ENCODE results near the gene GPR183.

Gene GPR183

DNA sequence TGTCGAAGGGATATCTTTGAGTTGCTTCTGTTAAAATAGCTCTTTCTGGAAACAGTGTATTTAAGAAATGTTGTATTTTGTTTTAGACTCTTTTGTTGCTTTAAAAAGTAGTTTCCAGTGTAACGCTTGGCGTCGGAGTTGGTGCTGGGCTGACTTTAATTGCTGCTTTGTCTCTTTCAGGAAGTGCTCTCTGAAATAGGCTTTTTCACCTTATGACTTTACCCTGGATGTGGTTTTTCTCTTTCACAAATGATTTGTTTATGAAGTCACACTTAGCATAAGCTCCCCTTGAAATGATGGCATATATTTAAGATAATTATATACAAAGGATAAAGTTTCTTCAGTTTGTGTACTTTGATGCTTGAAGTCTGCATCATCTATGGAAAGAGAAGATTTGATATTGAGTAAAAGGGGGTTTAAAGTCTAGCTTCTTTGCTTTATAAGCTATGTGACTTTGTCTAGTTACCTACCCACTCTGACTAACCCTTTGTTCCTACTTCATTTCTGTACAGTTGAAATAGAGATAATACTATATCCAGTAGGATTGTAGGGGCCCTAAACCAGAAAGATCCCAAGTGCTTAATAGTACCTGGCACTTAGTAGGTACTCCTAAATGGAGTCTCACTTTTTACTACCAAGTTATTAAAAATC lies 48.9 kb downstream of the GPR183 start, which contains the start of gene GPR18:
TSS of gene GPR18 (minus strand) at position 170 of the 651 bp plus-strand sequence. CDS start 2,507 bp downstream, outside the sequence.
- TF ChIP-seq, protein P1, sequence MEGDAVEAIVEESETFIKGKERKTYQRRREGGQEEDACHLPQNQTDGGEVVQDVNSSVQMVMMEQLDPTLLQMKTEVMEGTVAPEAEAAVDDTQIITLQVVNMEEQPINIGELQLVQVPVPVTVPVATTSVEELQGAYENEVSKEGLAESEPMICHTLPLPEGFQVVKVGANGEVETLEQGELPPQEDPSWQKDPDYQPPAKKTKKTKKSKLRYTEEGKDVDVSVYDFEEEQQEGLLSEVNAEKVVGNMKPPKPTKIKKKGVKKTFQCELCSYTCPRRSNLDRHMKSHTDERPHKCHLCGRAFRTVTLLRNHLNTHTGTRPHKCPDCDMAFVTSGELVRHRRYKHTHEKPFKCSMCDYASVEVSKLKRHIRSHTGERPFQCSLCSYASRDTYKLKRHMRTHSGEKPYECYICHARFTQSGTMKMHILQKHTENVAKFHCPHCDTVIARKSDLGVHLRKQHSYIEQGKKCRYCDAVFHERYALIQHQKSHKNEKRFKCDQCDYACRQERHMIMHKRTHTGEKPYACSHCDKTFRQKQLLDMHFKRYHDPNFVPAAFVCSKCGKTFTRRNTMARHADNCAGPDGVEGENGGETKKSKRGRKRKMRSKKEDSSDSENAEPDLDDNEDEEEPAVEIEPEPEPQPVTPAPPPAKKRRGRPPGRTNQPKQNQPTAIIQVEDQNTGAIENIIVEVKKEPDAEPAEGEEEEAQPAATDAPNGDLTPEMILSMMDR (IDR thresholded peaks at IDR 0.05) = no peak
- TF ChIP-seq ZFX (IDR thresholded peaks at IDR 0.05; ENCODE audit: borderline replicate concordance) = no peak
- no peak within 1 kb of the TSS for H3K27ac ChIP-seq

DNA sequence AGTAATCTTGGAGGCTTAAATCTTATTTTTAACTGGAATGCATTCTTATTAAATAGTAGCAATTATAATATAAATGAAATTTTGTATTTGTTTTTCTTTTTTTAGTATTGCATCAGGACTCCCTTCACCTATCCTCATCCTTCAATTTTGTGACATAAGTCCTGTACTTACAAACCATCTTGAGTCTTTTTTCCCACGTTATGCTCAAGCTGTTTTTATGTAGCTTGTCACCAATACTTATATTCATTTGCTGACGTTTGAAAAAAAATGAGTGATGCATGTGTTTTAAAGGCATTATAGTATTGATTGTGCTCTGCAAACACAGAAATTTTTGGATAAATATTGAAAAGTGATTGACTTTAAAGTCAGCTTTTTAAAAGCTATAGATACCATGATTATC lies 49.9 kb downstream of the GPR183 start:
- H3K27ac ChIP-seq = no peak overlapping the region
- TF ChIP-seq, protein P1 (IDR thresholded peaks at IDR 0.05) = no peak
- no peak for TF ChIP-seq ZFX (IDR thresholded peaks at IDR 0.05; ENCODE audit: borderline replicate concordance)

DNA sequence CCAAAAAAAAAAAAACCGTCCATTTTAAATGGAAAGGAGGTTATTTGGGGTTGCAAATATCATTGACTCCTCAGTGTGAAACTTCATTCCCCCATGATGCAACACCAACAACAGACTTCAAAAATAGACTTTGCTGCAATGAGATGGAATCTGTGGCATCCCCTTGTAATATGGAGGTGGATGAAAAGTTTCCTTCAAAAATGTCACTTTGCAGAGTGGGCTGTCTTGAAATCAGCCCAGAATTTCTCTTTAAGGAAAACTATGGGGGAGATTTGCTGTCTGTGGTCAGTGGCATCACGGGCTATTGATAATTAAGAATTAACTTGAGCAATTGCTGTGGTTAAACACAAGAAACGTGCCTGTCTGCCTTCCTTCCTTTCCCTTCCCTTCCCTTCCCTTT lies 50.5 kb downstream of the GPR183 start:
- TF ChIP-seq, protein P1 (IDR thresholded peaks at IDR 0.05) = no peak
- no peak for TF ChIP-seq ZFX (IDR thresholded peaks at IDR 0.05; ENCODE audit: borderline replicate concordance)
- no peak overlapping the region for H3K27ac ChIP-seq

DNA sequence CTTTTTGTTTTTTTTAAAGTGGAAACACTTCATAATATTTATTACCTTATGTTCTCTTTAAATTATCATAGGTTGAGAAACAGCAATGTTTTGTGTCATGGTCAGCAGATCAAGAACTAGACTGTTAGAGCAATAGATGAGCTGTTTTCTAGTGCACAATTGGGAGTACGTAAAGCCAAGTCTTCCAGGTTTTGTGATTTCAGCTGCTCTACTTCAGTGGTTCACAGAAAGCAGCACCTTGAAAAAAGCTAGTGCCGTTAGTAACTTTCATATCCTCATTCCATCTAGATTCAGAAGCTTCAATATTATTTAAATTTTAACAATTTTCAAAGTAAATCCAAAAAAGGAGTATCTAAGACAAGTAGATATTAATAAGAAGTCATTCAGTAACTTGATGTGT lies 50.9 kb downstream of the GPR183 start:
- H3K27ac ChIP-seq = no peak overlapping the region
- TF ChIP-seq, protein P1 (IDR thresholded peaks at IDR 0.05) = no peak
- no peak for TF ChIP-seq ZFX (IDR thresholded peaks at IDR 0.05; ENCODE audit: borderline replicate concordance)

DNA sequence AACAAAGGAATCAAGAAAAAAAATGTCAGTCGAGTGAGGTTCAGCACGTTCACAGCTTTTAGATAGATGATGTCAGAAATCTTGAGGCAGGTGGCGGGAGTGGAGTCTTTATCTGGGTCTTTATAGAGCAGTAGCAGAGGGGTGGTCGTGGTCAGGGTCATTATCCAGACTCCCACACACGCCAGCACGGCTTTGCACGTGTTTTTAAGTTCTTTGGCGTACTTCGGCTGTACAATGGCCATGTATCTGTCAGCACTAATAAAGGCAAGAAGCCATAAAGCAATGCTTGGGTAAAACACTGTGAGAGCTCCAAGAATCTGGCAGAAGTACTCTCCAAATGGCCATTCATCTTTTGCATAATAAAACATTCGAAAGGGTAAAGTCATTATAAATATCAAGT lies 51.9 kb downstream of the GPR183 start:
- TF ChIP-seq, protein P1 (IDR thresholded peaks at IDR 0.05) = no peak
- no peak for TF ChIP-seq ZFX (IDR thresholded peaks at IDR 0.05; ENCODE audit: borderline replicate concordance)
- no peak overlapping the region for H3K27ac ChIP-seq

DNA sequence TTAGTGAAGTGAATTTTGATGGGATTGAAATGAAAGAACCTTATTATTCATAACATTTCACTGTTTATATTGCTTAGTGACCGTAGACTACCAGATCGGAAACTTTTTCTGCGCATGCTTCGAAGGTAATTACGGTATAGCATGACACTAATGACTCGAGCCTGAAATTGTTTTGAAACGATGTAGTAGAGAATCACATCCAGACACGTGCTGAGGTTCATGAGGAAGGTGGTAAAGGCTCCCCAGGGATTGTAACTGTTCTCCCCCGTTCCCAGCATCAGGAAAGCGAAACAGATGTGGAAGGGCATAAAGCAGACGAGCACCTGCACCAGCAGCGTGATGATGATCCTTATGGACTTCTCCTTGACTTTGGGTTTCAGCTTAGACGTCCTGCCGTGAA lies 52.4 kb downstream of the GPR183 start:
- H3K27ac ChIP-seq = no peak overlapping the region
- TF ChIP-seq, protein P1 (IDR thresholded peaks at IDR 0.05) = no peak
- TF ChIP-seq ZFX (IDR thresholded peaks at IDR 0.05; ENCODE audit: borderline replicate concordance) = no peak

DNA sequence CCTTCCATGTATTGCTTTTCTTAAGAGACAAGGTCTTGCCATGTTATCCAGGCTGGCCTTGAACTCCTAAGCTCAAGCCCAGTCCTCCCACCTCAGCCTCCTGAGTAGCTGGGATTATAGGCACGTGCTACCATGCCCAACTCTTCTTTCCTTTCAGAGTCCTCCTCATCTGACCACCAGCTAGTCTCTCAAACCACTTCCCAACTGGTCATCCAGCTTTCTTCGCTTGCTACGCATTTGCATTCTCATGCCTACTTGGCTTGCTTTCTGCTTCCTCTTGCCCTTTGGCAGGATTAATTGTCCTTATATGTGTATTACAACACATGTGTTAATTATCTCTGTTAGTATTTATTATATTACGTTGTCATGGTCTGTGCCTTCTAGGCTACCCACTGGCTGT lies 55.3 kb downstream of the GPR183 start:
- TF ChIP-seq, protein P1 (IDR thresholded peaks at IDR 0.05) = no peak
- no peak for TF ChIP-seq ZFX (IDR thresholded peaks at IDR 0.05; ENCODE audit: borderline replicate concordance)
- no peak overlapping the region for H3K27ac ChIP-seq
